ENCODE data around the gene NMNAT2. TPM values are rescaled to one million over a fixed set of nuclear protein-coding genes. Genes with fewer than 3 reads are reported as not detected.

Gene NMNAT2
- 1 to 10 TPM in 3 of 6 donors, under 1 TPM in 3; 0.42 to 3.5 (median 1.5) TPM for total RNA-seq
- polyA plus RNA-seq, result 1 to 10 TPM; 1.3 to 4.9 TPM

DNA sequence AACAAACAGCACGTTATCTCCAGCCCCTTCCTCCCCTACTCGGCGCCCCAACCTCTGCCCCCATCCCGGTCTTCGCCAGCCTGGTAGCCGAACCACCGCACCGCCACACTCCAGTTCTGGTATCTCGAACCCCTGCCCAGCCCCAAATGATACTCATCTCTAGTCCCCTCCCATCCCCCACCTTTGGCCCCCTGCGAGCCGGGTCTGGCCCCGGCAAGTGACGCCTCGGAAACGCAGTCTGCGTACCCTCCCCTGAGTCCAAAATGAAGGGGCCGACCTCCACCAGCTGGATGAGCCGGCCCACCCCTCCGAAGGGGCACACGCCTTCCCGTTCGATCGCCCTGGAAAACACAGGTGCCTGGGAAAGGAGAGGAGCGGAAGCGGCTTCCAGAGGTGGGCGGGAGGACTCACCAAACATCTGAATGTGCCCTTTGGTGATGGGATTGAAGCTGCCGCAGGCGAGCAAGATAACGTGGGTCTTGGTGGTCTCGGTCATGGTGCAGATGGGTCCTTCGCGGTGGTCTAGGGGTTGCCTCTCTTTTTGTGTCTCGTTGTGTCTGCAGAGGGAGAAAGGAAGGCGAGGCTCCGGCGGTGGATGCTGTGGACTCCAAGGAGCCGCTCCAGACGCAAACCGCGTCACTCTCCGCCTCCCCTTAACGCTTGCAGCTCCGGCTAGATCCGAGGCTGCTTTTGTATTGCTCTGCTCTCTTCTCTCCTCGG is at the start of gene NMNAT2:
Gene NMNAT2 (minus strand): TSS at position 609 of the 720 bp plus-strand sequence. CDS start 113 bp downstream, at position 496.
- whole genome bisulfite sequencing, 2 donors, result 2 to 3% methylated on average over 42 to 45 of the region's 45 CpGs
- Histone ChIP-seq H3K36me3 (no peaks in the 10 kb centered on the region), H3K9me3 (no peaks in the 10 kb centered on the region), H3K4me1 (peaks cover 0 to 15% (median 0%) of the 10 kb centered on the region in 3 donors), H3K4me3 (peak within 1 kb of the TSS in 2 of 4 donors; percentile 6 to 36), H3K27me3 (peaks cover 0 to 24% (median 7%) of the 10 kb centered on the region in 4 donors), H3K27ac (no peak within 1 kb of the TSS)
- TF ChIP-seq, protein P1, sequence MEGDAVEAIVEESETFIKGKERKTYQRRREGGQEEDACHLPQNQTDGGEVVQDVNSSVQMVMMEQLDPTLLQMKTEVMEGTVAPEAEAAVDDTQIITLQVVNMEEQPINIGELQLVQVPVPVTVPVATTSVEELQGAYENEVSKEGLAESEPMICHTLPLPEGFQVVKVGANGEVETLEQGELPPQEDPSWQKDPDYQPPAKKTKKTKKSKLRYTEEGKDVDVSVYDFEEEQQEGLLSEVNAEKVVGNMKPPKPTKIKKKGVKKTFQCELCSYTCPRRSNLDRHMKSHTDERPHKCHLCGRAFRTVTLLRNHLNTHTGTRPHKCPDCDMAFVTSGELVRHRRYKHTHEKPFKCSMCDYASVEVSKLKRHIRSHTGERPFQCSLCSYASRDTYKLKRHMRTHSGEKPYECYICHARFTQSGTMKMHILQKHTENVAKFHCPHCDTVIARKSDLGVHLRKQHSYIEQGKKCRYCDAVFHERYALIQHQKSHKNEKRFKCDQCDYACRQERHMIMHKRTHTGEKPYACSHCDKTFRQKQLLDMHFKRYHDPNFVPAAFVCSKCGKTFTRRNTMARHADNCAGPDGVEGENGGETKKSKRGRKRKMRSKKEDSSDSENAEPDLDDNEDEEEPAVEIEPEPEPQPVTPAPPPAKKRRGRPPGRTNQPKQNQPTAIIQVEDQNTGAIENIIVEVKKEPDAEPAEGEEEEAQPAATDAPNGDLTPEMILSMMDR (IDR thresholded peaks at IDR 0.05), result no peak
- DNase-seq (peak in 3 of 6 donors; percentile 8 to 64 (median 46)), ATAC-seq (peak; percentile 6 to 75 (median 56)), FAIRE-seq (no peak)
- intact Hi-C loops (cut with DNase I), result no loop called here

DNA sequence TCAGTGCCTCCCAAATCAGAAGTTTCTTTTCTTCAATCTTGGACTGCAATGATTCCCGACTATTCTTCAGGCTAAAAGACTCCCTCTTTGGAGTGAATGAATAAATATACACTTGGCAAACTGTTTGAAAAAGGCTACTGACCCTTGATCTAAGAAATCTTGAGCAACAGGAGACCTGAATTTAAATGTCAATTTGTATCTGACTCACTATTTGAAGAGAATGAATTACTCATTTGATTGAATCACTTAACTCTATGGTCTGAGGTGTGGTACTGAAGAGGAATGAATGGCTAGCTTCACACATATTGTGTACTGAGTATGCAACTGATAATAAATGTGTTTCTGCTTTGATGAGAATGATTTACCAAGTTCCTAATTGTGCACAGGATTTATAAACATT is 49.5 kb upstream of the NMNAT2 start:
- H3K9me3 ChIP-seq, result no peaks in the 10 kb centered on the region
- peaks cover 0 to 4% (median 3%) of the 10 kb centered on the region in 3 donors for H3K4me1 ChIP-seq
- H3K27ac ChIP-seq, result no peak overlapping the region
- H3K4me3 ChIP-seq, result no peak overlapping the region
- no peak for DNase-seq
- ATAC-seq, result no peak
- no peaks in the 10 kb centered on the region for H3K27me3 ChIP-seq
- intact Hi-C loops (cut with DNase I), result no loop called here
- 25 to 28% methylated on average over 1 of the region's 1 CpG for WGBS, 2 donors
- no peaks in the 10 kb centered on the region for H3K36me3 ChIP-seq
- TF ChIP-seq, protein P1 (IDR thresholded peaks at IDR 0.05), result no peak
- FAIRE-seq, result no peak

DNA sequence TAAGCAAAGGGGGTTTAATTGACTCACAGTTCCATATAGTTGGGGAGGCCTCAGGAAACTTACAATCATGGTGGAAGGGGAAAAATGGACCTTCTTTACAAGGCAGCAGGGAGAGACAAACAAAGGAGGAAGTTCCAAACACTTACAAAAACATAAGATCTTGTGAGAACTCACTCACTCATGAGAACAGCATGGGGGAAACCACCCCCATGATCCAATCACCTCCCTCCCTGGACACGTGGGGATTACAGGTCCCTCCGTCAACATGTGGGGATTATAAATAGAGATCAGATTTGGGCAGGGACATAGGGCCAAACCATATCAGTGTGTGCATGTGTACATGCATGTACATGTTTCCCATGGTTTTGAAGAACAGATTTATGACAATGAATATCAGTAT is 48.6 kb upstream of the NMNAT2 start:
- DNase-seq (no peak), ATAC-seq (no peak), FAIRE-seq (no peak)
- H3K9me3 ChIP-seq, result no peaks in the 10 kb centered on the region
- H3K27me3 ChIP-seq, result no peaks in the 10 kb centered on the region
- H3K27ac ChIP-seq, result no peak overlapping the region
- no peaks in the 10 kb centered on the region for H3K36me3 ChIP-seq
- intact Hi-C loops (cut with DNase I), result no loop called here
- WGBS, 2 donors, result 48 to 60% methylated on average over 2 of the region's 2 CpGs
- peaks cover 0 to 4% (median 3%) of the 10 kb centered on the region in 3 donors for H3K4me1 ChIP-seq
- H3K4me3 ChIP-seq, result no peak overlapping the region
- TF ChIP-seq, protein P1 (IDR thresholded peaks at IDR 0.05), result no peak

DNA sequence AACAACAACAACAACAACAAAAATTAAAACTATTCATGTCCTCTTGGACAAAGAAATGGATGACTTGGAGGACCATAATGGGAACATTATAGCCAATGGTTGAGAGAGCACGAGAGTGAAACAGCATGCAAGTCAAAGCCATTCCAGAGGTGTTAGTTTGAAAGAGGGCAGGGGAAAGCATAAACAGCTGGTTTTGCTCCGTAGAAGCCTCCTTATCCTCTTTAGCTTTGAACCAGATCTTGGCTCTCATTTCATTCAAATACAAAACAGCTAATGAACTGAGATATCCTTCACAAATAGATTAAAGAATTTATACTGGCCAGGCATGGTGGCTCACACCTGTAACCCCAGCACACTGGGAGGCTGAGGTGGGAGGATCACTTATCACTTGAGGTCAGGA is 45.4 kb upstream of the NMNAT2 start:
- WGBS, 2 donors, result 53 to 64% methylated on average over 2 of the region's 2 CpGs
- Histone ChIP-seq H3K27ac (no peak overlapping the region), H3K4me3 (no peak overlapping the region), H3K9me3 (no peaks in the 10 kb centered on the region), H3K36me3 (no peaks in the 10 kb centered on the region), H3K27me3 (no peaks in the 10 kb centered on the region), H3K4me1 (no peaks in the 10 kb centered on the region)
- TF ChIP-seq, protein P1 (IDR thresholded peaks at IDR 0.05), result no peak
- intact Hi-C loops (cut with DNase I), result no loop called here
- ATAC-seq (no peak), FAIRE-seq (no peak), DNase-seq (no peak)

DNA sequence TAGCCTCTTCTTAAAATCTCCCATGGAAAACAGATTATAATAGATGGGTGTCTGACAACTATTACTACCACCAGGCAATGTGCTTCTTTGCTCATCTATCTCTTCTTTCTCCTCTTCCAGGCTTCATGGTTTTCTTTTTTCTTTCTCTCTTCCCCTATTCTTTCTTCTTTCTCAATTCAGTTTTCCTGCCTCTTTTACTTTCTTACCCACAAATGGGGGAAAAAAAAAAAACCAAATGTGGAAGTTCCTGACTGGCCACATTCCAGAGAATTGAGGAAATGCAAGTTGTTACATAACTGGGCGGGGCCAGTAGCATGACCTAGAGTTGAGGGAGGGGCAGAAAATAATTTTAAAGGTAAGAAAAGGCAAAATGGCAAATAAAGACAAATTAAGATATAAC is 43.2 kb upstream of the NMNAT2 start:
- intact Hi-C loops (cut with DNase I), result no loop called here
- WGBS, 2 donors, result 60 to 76% methylated on average over 1 of the region's 1 CpG
- no peak for FAIRE-seq
- Histone ChIP-seq H3K36me3 (no peaks in the 10 kb centered on the region), H3K9me3 (no peaks in the 10 kb centered on the region), H3K27me3 (no peaks in the 10 kb centered on the region), H3K4me3 (no peak overlapping the region), H3K4me1 (no peaks in the 10 kb centered on the region), H3K27ac (no peak overlapping the region)
- DNase-seq, result peak in 1 of 6 donors; percentile 17
- peak in 2 of 4 donors; percentile 41 to 49 for ATAC-seq
- TF ChIP-seq, protein P1 (IDR thresholded peaks at IDR 0.05), result no peak

All from pancreas (tissue), 10 donors.